ENCODE results near the gene EYS. TPM values are rescaled to one million over a fixed set of nuclear protein-coding genes. Genes with fewer than 3 reads are reported as not detected.

EYS gene
- total and polyA plus RNA-seq, 2 of the 8 experiments (the other 6 are each of a cell fraction or from before 2014, with no cell fraction given): 0.05 to 0.13 TPM

DNA sequence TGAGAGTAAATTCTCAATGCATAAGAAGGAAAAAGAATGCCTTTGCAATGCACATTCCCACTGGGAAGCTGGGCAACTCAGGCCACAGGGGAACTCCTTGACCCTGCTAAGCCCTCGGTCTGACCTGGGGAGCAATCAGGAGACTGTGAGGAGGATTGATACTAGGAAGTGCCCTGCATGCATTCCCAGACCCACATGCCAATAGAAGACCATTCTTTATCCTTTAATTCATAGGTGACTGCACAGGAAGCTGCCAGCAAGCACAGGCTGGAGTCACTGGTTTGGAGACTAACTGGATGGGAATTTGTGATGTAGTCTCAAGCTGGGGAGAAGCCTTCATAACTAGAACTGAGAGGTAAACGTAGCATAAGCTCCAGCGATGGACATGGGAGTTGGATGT lies 1012.7 kb downstream of the EYS start:
- 84% methylated on average over 3 of the region's 3 CpGs; no CpG with 5 or more reads in 1 of the 2 experiments for WGBS, 2 experiments (ENCODE audit: extremely low coverage in 1 of 2, insufficient coverage in 1 of 2, insufficient read length in 1 of 2, insufficient replicate concordance in 2 of 2, low coverage in 1 of 2, low lambda C conversion rate in 2 of 2, missing lambda C conversion rate in 1 of 2)
- no peak overlapping the region for H4K91ac ChIP-seq (replicated peaks; ENCODE audit: insufficient read length, low read length)
- no peak overlapping the region for H3K56ac ChIP-seq (replicated peaks; ENCODE audit: insufficient read length, low read depth, low read length)
- no peak overlapping the region for H2BK20ac ChIP-seq (ENCODE audit: low read length)
- H2BK15ac ChIP-seq (ENCODE audit: low read length): no peak overlapping the region
- no peaks in the 10 kb centered on the region for H3K79me1 ChIP-seq (ENCODE audit: low read depth, low read length)
- FAIRE-seq: no peak
- no peak overlapping the region for H2AK5ac ChIP-seq (ENCODE audit: low read depth, low read length)
- H3K9me3 ChIP-seq (ENCODE audit: insufficient read depth in 2 of 2, low read depth in 1 of 2, low read length in 1 of 2): no peaks in the 10 kb centered on the region; a peak in 1 of 4 replicates
- TF ChIP-seq TBP (IDR thresholded peaks at IDR 0.05; ENCODE audit: low read depth, low read length) (no peak), KDM5A (IDR thresholded peaks at IDR 0.05; ENCODE audit: low read length) (no peak)
- no peak for DNase-seq (ENCODE audit: low read depth in 1 of 2, low spot score in 2 of 2)
- no peak overlapping the region for H3K9ac ChIP-seq (replicated peaks in 1 of 4; ENCODE audit: extremely low read depth in 1 of 4, low read depth in 3 of 4, low read length in 3 of 4)
- no peaks in the 10 kb centered on the region for H3K79me2 ChIP-seq (ENCODE audit: control insufficient read depth in 1 of 2, insufficient read depth in 2 of 2, low read length in 2 of 2)
- no peak overlapping the region for H3K4me3 ChIP-seq (ENCODE audit: extremely low read depth in 1 of 4, insufficient read depth in 2 of 4, low read depth in 3 of 4, low read length in 4 of 4)
- no peaks in the 10 kb centered on the region for H3K27me3 ChIP-seq (replicated peaks in 1 of 4; ENCODE audit: control insufficient read depth in 3 of 4, extremely low read depth in 1 of 4, insufficient read depth in 3 of 4, low read length in 3 of 4)
- H4K5ac ChIP-seq (ENCODE audit: insufficient read length, low read depth, low read length): no peak overlapping the region
- no peak overlapping the region for H3K27ac ChIP-seq (ENCODE audit: low read depth, low read length)
- H2AFZ ChIP-seq (ENCODE audit: low read length): no peak overlapping the region
- H3K23ac ChIP-seq (ENCODE audit: insufficient read length): no peak overlapping the region
- H3K18ac ChIP-seq (ENCODE audit: extremely low read depth, low read length): no peak overlapping the region
- no peak overlapping the region for H3K4me2 ChIP-seq (ENCODE audit: insufficient read depth in 1 of 2, low read depth in 2 of 2, low read length in 2 of 2)
- no peaks in the 10 kb centered on the region for H3K36me3 ChIP-seq (ENCODE audit: control insufficient read depth in 2 of 4, insufficient read depth in 4 of 4, low read length in 3 of 4)
- H4K20me1 ChIP-seq (replicated peaks in 1 of 2; ENCODE audit: control insufficient read depth in 1 of 2, insufficient read depth in 2 of 2, low read length in 2 of 2): no peaks in the 10 kb centered on the region
- no peak overlapping the region for H2BK120ac ChIP-seq (replicated peaks; ENCODE audit: low read depth, low read length)
- no peak overlapping the region for H4K8ac ChIP-seq (ENCODE audit: extremely low read depth, insufficient read depth, low read length)
- no peak overlapping the region for H3K4ac ChIP-seq (replicated peaks; ENCODE audit: insufficient read length, low read depth, low read length)
- no peak overlapping the region for H3K14ac ChIP-seq (ENCODE audit: insufficient read length)
- POLR2A ChIA-PET (ENCODE audit: partially characterized antibody): no interaction called here
- CTCF ChIA-PET (ENCODE audit: partially characterized antibody): no interaction called here
- H3K4me1 ChIP-seq (replicated peaks in 1 of 4; ENCODE audit: control insufficient read depth in 3 of 4, insufficient read depth in 4 of 4, low read length in 3 of 4): no peaks in the 10 kb centered on the region
- no peak overlapping the region for H2BK5ac ChIP-seq (ENCODE audit: low read depth, low read length)
- no peak overlapping the region for H2BK12ac ChIP-seq (ENCODE audit: low read depth, low read length)
- no peaks in the 10 kb centered on the region for H3K23me2 ChIP-seq (ENCODE audit: low read depth, low read length)

Data from H1 (cell line).